Measurements from ENCODE around the gene ZNF26.

ZNF26 gene

GRCh38 chr12:133061954-133062353 lies 75.8 kb downstream of the ZNF26 start:
- no peak for DNase-seq (ENCODE audit: low read depth in 2 of 2)

- DNase-seq (ENCODE audit: low read depth in 2 of 2) = no peak
Measured at GRCh38 chr12:133063556-133063955, 77.4 kb downstream of the ZNF26 start.

- DNase-seq (ENCODE audit: low read depth in 2 of 2) = no peak
Measured at GRCh38 chr12:133073836-133074235, 87.7 kb downstream of the ZNF26 start.

Data from fibroblast of skin of left quadriceps (primary cell).